Transverse colon (tissue), 3 donors: ENCODE data around the gene COL1A1.

Experiments used
- EP300 ChIP-seq: sonication (generic); formaldehyde crosslinking; IDR thresholded peaks from one replicate; pipeline ENCODE4 v1.6.1; 2017; ENCODE audit warnings: antibody characterized with exemption, low read depth
- TF ChIP-seq, protein P1 (sequence below), 5 experiments: fragments of 200-600 bp in 3 of 5; fragments of 450-650 bp in 2 of 5; sonication (generic) in 3 of 5; IDR thresholded peaks; 1 replicate in 2 of 5; 2 replicates in 3 of 5; pipeline ENCODE4 v1.5.1; 2016 to 2017; ENCODE audit warnings: antibody characterized with exemption in 5 of 5, inconsistent platforms in 3 of 5, mild to moderate bottlenecking in 2 of 5, moderate library complexity in 1 of 5

DNA sequence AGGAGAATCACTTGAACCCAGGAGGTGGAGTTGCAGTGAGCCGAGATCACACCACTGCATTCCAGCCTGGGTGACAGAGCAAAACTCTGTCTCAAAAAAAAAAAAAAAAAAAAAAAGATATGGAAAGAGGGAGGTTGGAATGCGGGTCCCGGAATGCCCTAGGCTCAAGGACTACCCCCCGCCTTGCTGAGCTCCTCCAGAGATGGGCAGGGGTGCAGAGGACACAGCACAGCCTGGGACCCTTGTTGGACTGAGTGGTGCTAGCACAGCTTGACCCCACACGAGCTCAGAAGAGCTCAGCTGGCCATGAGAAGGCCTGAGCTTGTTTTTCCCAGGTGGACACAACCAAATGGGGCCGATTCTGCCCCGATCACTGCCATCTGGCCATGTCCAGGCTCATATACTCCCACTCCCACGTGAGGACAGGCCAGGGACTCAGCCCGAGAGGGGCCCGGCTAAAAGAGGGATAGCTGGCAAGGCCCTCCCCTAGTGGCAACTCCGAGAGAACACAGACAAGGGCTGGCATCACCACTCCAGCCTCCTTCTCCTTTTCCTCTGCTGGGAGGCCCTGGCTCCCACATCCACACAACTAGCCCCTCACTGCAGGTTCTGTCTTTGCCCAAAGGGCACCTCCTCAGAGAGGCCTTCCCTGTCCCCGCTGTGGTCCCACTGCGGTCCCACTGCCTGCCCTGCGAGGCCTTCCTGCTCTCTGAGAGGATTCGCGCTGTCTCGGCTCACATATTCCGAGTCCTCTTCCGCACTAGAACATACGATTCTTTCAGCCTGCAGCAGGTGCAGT is 24.7 kb downstream of the COL1A1 start:
- TF ChIP-seq, protein P1, sequence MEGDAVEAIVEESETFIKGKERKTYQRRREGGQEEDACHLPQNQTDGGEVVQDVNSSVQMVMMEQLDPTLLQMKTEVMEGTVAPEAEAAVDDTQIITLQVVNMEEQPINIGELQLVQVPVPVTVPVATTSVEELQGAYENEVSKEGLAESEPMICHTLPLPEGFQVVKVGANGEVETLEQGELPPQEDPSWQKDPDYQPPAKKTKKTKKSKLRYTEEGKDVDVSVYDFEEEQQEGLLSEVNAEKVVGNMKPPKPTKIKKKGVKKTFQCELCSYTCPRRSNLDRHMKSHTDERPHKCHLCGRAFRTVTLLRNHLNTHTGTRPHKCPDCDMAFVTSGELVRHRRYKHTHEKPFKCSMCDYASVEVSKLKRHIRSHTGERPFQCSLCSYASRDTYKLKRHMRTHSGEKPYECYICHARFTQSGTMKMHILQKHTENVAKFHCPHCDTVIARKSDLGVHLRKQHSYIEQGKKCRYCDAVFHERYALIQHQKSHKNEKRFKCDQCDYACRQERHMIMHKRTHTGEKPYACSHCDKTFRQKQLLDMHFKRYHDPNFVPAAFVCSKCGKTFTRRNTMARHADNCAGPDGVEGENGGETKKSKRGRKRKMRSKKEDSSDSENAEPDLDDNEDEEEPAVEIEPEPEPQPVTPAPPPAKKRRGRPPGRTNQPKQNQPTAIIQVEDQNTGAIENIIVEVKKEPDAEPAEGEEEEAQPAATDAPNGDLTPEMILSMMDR (IDR thresholded peaks at IDR 0.05), result no peak
- TF ChIP-seq EP300, result no peak
